ENCODE results near the gene UIMC1. TPM values are rescaled to one million over a fixed set of nuclear protein-coding genes. Genes with fewer than 3 reads are reported as not detected.

Gene UIMC1
- total RNA-seq, 2 donors from 2014 or later: 46.6 to 50.8 TPM

GRCh38 chr5:177029498-177029897 lies 22.9 kb upstream of the UIMC1 start:
- Mint-ChIP-seq H3K36me3 (ENCODE audit: low read depth) (peaks cover 43% of the 10 kb centered on the region), H3K4me3 (no peak overlapping the region), H3K27me3 (ENCODE audit: insufficient read depth) (no peaks in the 10 kb centered on the region), H3K9me3 (no peaks in the 10 kb centered on the region), H3K27ac (no peak overlapping the region), H3K4me1 (peaks cover 3% of the 10 kb centered on the region)
- H3K9me3 ChIP-seq (ENCODE audit: control insufficient read depth, low read length): peaks cover 4% of the 10 kb centered on the region
- TF ChIP-seq, protein P1, sequence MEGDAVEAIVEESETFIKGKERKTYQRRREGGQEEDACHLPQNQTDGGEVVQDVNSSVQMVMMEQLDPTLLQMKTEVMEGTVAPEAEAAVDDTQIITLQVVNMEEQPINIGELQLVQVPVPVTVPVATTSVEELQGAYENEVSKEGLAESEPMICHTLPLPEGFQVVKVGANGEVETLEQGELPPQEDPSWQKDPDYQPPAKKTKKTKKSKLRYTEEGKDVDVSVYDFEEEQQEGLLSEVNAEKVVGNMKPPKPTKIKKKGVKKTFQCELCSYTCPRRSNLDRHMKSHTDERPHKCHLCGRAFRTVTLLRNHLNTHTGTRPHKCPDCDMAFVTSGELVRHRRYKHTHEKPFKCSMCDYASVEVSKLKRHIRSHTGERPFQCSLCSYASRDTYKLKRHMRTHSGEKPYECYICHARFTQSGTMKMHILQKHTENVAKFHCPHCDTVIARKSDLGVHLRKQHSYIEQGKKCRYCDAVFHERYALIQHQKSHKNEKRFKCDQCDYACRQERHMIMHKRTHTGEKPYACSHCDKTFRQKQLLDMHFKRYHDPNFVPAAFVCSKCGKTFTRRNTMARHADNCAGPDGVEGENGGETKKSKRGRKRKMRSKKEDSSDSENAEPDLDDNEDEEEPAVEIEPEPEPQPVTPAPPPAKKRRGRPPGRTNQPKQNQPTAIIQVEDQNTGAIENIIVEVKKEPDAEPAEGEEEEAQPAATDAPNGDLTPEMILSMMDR (conservative IDR thresholded peaks at IDR 0.05): no peak
- H3K4me3 ChIP-seq (ENCODE audit: low read length): no peak overlapping the region
- H3K27me3 ChIP-seq (ENCODE audit: control insufficient read depth, insufficient read depth, low read length, poor library complexity, severe bottlenecking): no peaks in the 10 kb centered on the region
- 95 to 97% methylated on average over 6 of the region's 6 CpGs for WGBS, 2 experiments (ENCODE audit: insufficient coverage in 1 of 2, insufficient read length in 1 of 2)
- H3K9ac ChIP-seq (ENCODE audit: extremely low read depth, low read length, poor library complexity, severe bottlenecking): no peak overlapping the region
- no peak overlapping the region for H3K27ac ChIP-seq (ENCODE audit: low read depth, low read length)
- H3K4me1 ChIP-seq (ENCODE audit: control insufficient read depth, insufficient read depth, low read length): no peaks in the 10 kb centered on the region
- DNase-seq: no peak
- peaks cover 30% of the 10 kb centered on the region for H3K36me3 ChIP-seq (ENCODE audit: control insufficient read depth, insufficient read depth, low read length)

GRCh38 chr5:177027665-177028064 lies 21.1 kb upstream of the UIMC1 start:
- no peak overlapping the region for H3K27ac ChIP-seq (ENCODE audit: low read depth, low read length)
- no peak for DNase-seq
- no peak overlapping the region for H3K9ac ChIP-seq (ENCODE audit: extremely low read depth, low read length, poor library complexity, severe bottlenecking)
- H3K4me1 ChIP-seq (ENCODE audit: control insufficient read depth, insufficient read depth, low read length): no peaks in the 10 kb centered on the region
- Mint-ChIP-seq H3K4me3 (no peak overlapping the region), H3K27ac (no peak overlapping the region), H3K36me3 (ENCODE audit: low read depth) (peaks cover 40% of the 10 kb centered on the region), H3K9me3 (no peaks in the 10 kb centered on the region), H3K4me1 (peaks cover 13% of the 10 kb centered on the region), H3K27me3 (ENCODE audit: insufficient read depth) (no peaks in the 10 kb centered on the region)
- peaks cover 4% of the 10 kb centered on the region for H3K9me3 ChIP-seq (ENCODE audit: control insufficient read depth, low read length)
- H3K27me3 ChIP-seq (ENCODE audit: control insufficient read depth, insufficient read depth, low read length, poor library complexity, severe bottlenecking): no peaks in the 10 kb centered on the region
- H3K4me3 ChIP-seq (ENCODE audit: low read length): no peak overlapping the region
- TF ChIP-seq, protein P1 (conservative IDR thresholded peaks at IDR 0.05): no peak
- peaks cover 30% of the 10 kb centered on the region for H3K36me3 ChIP-seq (ENCODE audit: control insufficient read depth, insufficient read depth, low read length)
- WGBS, 2 experiments (ENCODE audit: insufficient coverage in 1 of 2, insufficient read length in 1 of 2): no CpG with 5 or more reads among the region's 2 CpGs

GRCh38 chr5:177025101-177025601 lies 18.6 kb upstream of the UIMC1 start:
- H3K27ac ChIP-seq (ENCODE audit: low read depth, low read length): no peak overlapping the region
- no peaks in the 10 kb centered on the region for H3K27me3 ChIP-seq (ENCODE audit: control insufficient read depth, insufficient read depth, low read length, poor library complexity, severe bottlenecking)
- Mint-ChIP-seq H3K4me3 (no peak overlapping the region), H3K27me3 (ENCODE audit: insufficient read depth) (no peaks in the 10 kb centered on the region), H3K9me3 (no peaks in the 10 kb centered on the region), H3K36me3 (ENCODE audit: low read depth) (peaks cover 31% of the 10 kb centered on the region), H3K27ac (no peak overlapping the region), H3K4me1 (peaks cover 16% of the 10 kb centered on the region)
- H3K9me3 ChIP-seq (ENCODE audit: control insufficient read depth, low read length): no peaks in the 10 kb centered on the region
- no peak overlapping the region for H3K9ac ChIP-seq (ENCODE audit: extremely low read depth, low read length, poor library complexity, severe bottlenecking)
- peaks cover 28% of the 10 kb centered on the region for H3K36me3 ChIP-seq (ENCODE audit: control insufficient read depth, insufficient read depth, low read length)
- no peak for DNase-seq
- peaks cover 6% of the 10 kb centered on the region for H3K4me1 ChIP-seq (ENCODE audit: control insufficient read depth, insufficient read depth, low read length)
- TF ChIP-seq, protein P1 (conservative IDR thresholded peaks at IDR 0.05): no peak
- no peak overlapping the region for H3K4me3 ChIP-seq (ENCODE audit: low read length)
- 94% methylated on average over 2 to 3 of the region's 3 CpGs for WGBS, 2 experiments (ENCODE audit: insufficient coverage in 1 of 2, insufficient read length in 1 of 2)
